Parathyroid adenoma (tissue), 2 donors: ENCODE results near the gene HBS1L.

Source experiments
- H2AFZ ChIP-seq: fragments of 300-600 bp; sonication (generic); one replicate; pipeline ENCODE4 v1.7.0; 2017; ENCODE audit warnings: antibody characterized with exemption, mild to moderate bottlenecking
- H3K27ac ChIP-seq: fragments of 300-600 bp; sonication (generic); one replicate; pipeline ENCODE4 v1.7.0; 2017
- H3K27me3 ChIP-seq: fragments of 300-600 bp; sonication (generic); one replicate; pipeline ENCODE4 v1.7.0; 2017; ENCODE audit warnings: low read length; ENCODE audit not compliant: control insufficient read depth, insufficient read depth
- H3K36me3 ChIP-seq: fragments of 300-600 bp; sonication (generic); one replicate; pipeline ENCODE4 v1.7.0; 2017; ENCODE audit warnings: low read length; ENCODE audit not compliant: control insufficient read depth, insufficient read depth
- H3K4me1 ChIP-seq: fragments of 300-600 bp; sonication (generic); one replicate; pipeline ENCODE4 v1.7.0; 2017; ENCODE audit warnings: control low read depth
- H3K4me2 ChIP-seq: fragments of 300-600 bp; sonication (generic); one replicate; pipeline ENCODE4 v1.7.0; 2017; ENCODE audit warnings: low read length
- H3K4me3 ChIP-seq: fragments of 300-600 bp; sonication (generic); one replicate; pipeline ENCODE4 v1.7.0; 2017; ENCODE audit warnings: low read depth, low read length
- H3K79me2 ChIP-seq: fragments of 300-600 bp; sonication (generic); one replicate; pipeline ENCODE4 v1.7.0; 2017; ENCODE audit warnings: control low read depth
- H3K9ac ChIP-seq: fragments of 300-600 bp; sonication (generic); one replicate; pipeline ENCODE4 v1.7.0; 2017; ENCODE audit warnings: mild to moderate bottlenecking
- H3K9me3 ChIP-seq: fragments of 300-600 bp; sonication (generic); one replicate; pipeline ENCODE4 v1.7.0; 2017; ENCODE audit warnings: low read length; ENCODE audit not compliant: control insufficient read depth
- CTCF ChIP-seq: fragments of 300-600 bp; sonication (generic); IDR thresholded peaks from one replicate; pipeline ENCODE4 v1.7.0; 2017; ENCODE audit warnings: antibody characterized with exemption, mild to moderate bottlenecking
- donor health status: primary hyperparathyroidism.

HBS1L gene

GRCh38 chr6:134982161-134982560, 72.5 kb downstream of the HBS1L start:
- no peaks in the 10 kb centered on the region for H3K36me3 ChIP-seq
- H3K9ac ChIP-seq: no peak overlapping the region
- H3K27me3 ChIP-seq: no peaks in the 10 kb centered on the region

GRCh38 chr6:134980846-134981245, 73.8 kb downstream of the HBS1L start:
- Histone ChIP-seq H2AFZ (no peak overlapping the region), H3K27me3 (no peaks in the 10 kb centered on the region), H3K4me3 (no peak overlapping the region), H3K9me3 (no peaks in the 10 kb centered on the region), H3K9ac (no peak overlapping the region), H3K27ac (no peak overlapping the region), H3K79me2 (no peaks in the 10 kb centered on the region), H3K4me2 (no peak overlapping the region), H3K36me3 (no peaks in the 10 kb centered on the region), H3K4me1 (no peaks in the 10 kb centered on the region)
- no peak for TF ChIP-seq CTCF

More at GRCh38 chr6:134982161-134982560, 72.5 kb downstream of the HBS1L start:
- no peak overlapping the region for H3K4me2 ChIP-seq
- H3K4me3 ChIP-seq: no peak overlapping the region
- H2AFZ ChIP-seq: no peak overlapping the region
- TF ChIP-seq CTCF: no peak
- H3K4me1 ChIP-seq: no peaks in the 10 kb centered on the region
- no peaks in the 10 kb centered on the region for H3K79me2 ChIP-seq
- H3K27ac ChIP-seq: no peak overlapping the region
- H3K9me3 ChIP-seq: no peaks in the 10 kb centered on the region

- Histone ChIP-seq H3K9ac (no peak overlapping the region), H3K27me3 (no peaks in the 10 kb centered on the region), H3K4me3 (no peak overlapping the region), H3K79me2 (no peaks in the 10 kb centered on the region), H3K4me2 (no peak overlapping the region), H3K36me3 (no peaks in the 10 kb centered on the region), H3K4me1 (no peaks in the 10 kb centered on the region), H2AFZ (no peak overlapping the region), H3K9me3 (no peaks in the 10 kb centered on the region), H3K27ac (no peak overlapping the region)
- TF ChIP-seq CTCF: no peak
These were observed 75.5 kb downstream of the HBS1L start for GRCh38 chr6:134979142-134979541.

- TF ChIP-seq CTCF: no peak
- H2AFZ ChIP-seq: no peak overlapping the region
- no peak overlapping the region for H3K4me2 ChIP-seq
- no peaks in the 10 kb centered on the region for H3K79me2 ChIP-seq
- no peaks in the 10 kb centered on the region for H3K36me3 ChIP-seq
- H3K4me1 ChIP-seq: no peaks in the 10 kb centered on the region
- no peaks in the 10 kb centered on the region for H3K9me3 ChIP-seq
- no peaks in the 10 kb centered on the region for H3K27me3 ChIP-seq
- H3K27ac ChIP-seq: no peak overlapping the region
- H3K4me3 ChIP-seq: no peak overlapping the region
- no peak overlapping the region for H3K9ac ChIP-seq
These were observed 80.3 kb downstream of the HBS1L start for GRCh38 chr6:134974370-134974769.

- H3K27ac ChIP-seq: no peak overlapping the region
- H3K4me2 ChIP-seq: no peak overlapping the region
- no peaks in the 10 kb centered on the region for H3K9me3 ChIP-seq
- TF ChIP-seq CTCF: no peak
- H3K27me3 ChIP-seq: no peaks in the 10 kb centered on the region
- H3K79me2 ChIP-seq: no peaks in the 10 kb centered on the region
- H3K4me1 ChIP-seq: no peaks in the 10 kb centered on the region
- H3K36me3 ChIP-seq: no peaks in the 10 kb centered on the region
- no peak overlapping the region for H3K9ac ChIP-seq
- no peak overlapping the region for H2AFZ ChIP-seq
- H3K4me3 ChIP-seq: no peak overlapping the region
These were observed 86.9 kb downstream of the HBS1L start for GRCh38 chr6:134967711-134968110.
